Measurements from ENCODE around the gene ADAMTS8. TPM values are rescaled to one million over a fixed set of nuclear protein-coding genes. Genes with fewer than 3 reads are reported as not detected.
A peak's percentile ranks its signal among the peaks of the same experiment; 100 is the strongest.

ADAMTS8 gene
- total RNA-seq, 3 donors from 2014 or later, result 0.08 TPM; not detected in 2

GRCh38 chr11:130423541-130424142 lies 4.8 kb downstream of the ADAMTS8 start:
- Mint-ChIP-seq H3K36me3 (ENCODE audit: insufficient read depth) (no peaks in the 10 kb centered on the region), H3K27me3 (ENCODE audit: low read depth) (peaks cover 40% of the 10 kb centered on the region), H3K9me3 (no peaks in the 10 kb centered on the region), H3K4me1 (ENCODE audit: low read depth) (peaks cover 7% of the 10 kb centered on the region), H3K4me3 (no peak overlapping the region)
- DNase-seq (no peak), ATAC-seq (no peak)

GRCh38 chr11:130422251-130422995 lies 6.0 kb downstream of the ADAMTS8 start:
- no peak for ATAC-seq
- H3K36me3 Mint-ChIP-seq (ENCODE audit: insufficient read depth), result no peaks in the 10 kb centered on the region
- peaks cover 41% of the 10 kb centered on the region for H3K27me3 Mint-ChIP-seq (ENCODE audit: low read depth)
- no peaks in the 10 kb centered on the region for H3K9me3 Mint-ChIP-seq
- peaks cover 5% of the 10 kb centered on the region for H3K4me1 Mint-ChIP-seq (ENCODE audit: low read depth)
- no peak overlapping the region for H3K4me3 Mint-ChIP-seq
- no peak for DNase-seq

- Mint-ChIP-seq H3K4me1 (ENCODE audit: low read depth) (no peaks in the 10 kb centered on the region), H3K36me3 (ENCODE audit: insufficient read depth) (no peaks in the 10 kb centered on the region), H3K4me3 (no peak overlapping the region), H3K9me3 (no peaks in the 10 kb centered on the region), H3K27me3 (ENCODE audit: low read depth) (peaks cover 35% of the 10 kb centered on the region)
- no peak for DNase-seq
- no peak for ATAC-seq
Measured at GRCh38 chr11:130421697-130422096, 6.7 kb downstream of the ADAMTS8 start.

GRCh38 chr11:130421199-130421585 lies 7.2 kb downstream of the ADAMTS8 start:
- no peak for DNase-seq
- H3K4me3 Mint-ChIP-seq, result no peak overlapping the region
- ATAC-seq, result no peak
- H3K4me1 Mint-ChIP-seq (ENCODE audit: low read depth), result no peaks in the 10 kb centered on the region
- no peaks in the 10 kb centered on the region for H3K36me3 Mint-ChIP-seq (ENCODE audit: insufficient read depth)
- peaks cover 33% of the 10 kb centered on the region for H3K27me3 Mint-ChIP-seq (ENCODE audit: low read depth)
- no peaks in the 10 kb centered on the region for H3K9me3 Mint-ChIP-seq

- H3K9me3 Mint-ChIP-seq, result no peaks in the 10 kb centered on the region
- H3K4me3 Mint-ChIP-seq, result no peak overlapping the region
- ATAC-seq (no peak), DNase-seq (no peak)
- H3K4me1 Mint-ChIP-seq (ENCODE audit: low read depth), result no peaks in the 10 kb centered on the region
- H3K36me3 Mint-ChIP-seq (ENCODE audit: insufficient read depth), result no peaks in the 10 kb centered on the region
- peaks cover 30% of the 10 kb centered on the region for H3K27me3 Mint-ChIP-seq (ENCODE audit: low read depth)
Measured at GRCh38 chr11:130420478-130421198, 7.8 kb downstream of the ADAMTS8 start.

- Mint-ChIP-seq H3K27me3 (ENCODE audit: low read depth) (peaks cover 21% of the 10 kb centered on the region), H3K36me3 (ENCODE audit: insufficient read depth) (no peaks in the 10 kb centered on the region), H3K4me3 (no peak overlapping the region), H3K9me3 (no peaks in the 10 kb centered on the region), H3K4me1 (ENCODE audit: low read depth) (no peaks in the 10 kb centered on the region)
- ATAC-seq (no peak), DNase-seq (no peak)
Measured at GRCh38 chr11:130418756-130419155, 9.7 kb downstream of the ADAMTS8 start.

- DNase-seq (no peak), ATAC-seq (no peak)
- peaks cover 21% of the 10 kb centered on the region for H3K27me3 Mint-ChIP-seq (ENCODE audit: low read depth)
- H3K36me3 Mint-ChIP-seq (ENCODE audit: insufficient read depth), result no peaks in the 10 kb centered on the region
- no peaks in the 10 kb centered on the region for H3K9me3 Mint-ChIP-seq
- H3K4me1 Mint-ChIP-seq (ENCODE audit: low read depth), result no peaks in the 10 kb centered on the region
- H3K4me3 Mint-ChIP-seq, result no peak overlapping the region
Measured at GRCh38 chr11:130418210-130418609, 10.2 kb downstream of the ADAMTS8 start.

GRCh38 chr11:130416906-130417305 lies 11.5 kb downstream of the ADAMTS8 start:
- DNase-seq (no peak), ATAC-seq (no peak)
- Mint-ChIP-seq H3K4me1 (ENCODE audit: low read depth) (no peaks in the 10 kb centered on the region), H3K27me3 (ENCODE audit: low read depth) (peaks cover 18% of the 10 kb centered on the region), H3K9me3 (no peaks in the 10 kb centered on the region), H3K36me3 (ENCODE audit: insufficient read depth) (no peaks in the 10 kb centered on the region), H3K4me3 (no peak overlapping the region)

GRCh38 chr11:130416530-130416882 lies 11.9 kb downstream of the ADAMTS8 start:
- Mint-ChIP-seq H3K4me1 (ENCODE audit: low read depth) (no peaks in the 10 kb centered on the region), H3K4me3 (no peak overlapping the region), H3K9me3 (no peaks in the 10 kb centered on the region), H3K27me3 (ENCODE audit: low read depth) (peaks cover 18% of the 10 kb centered on the region), H3K36me3 (ENCODE audit: insufficient read depth) (no peaks in the 10 kb centered on the region)
- no peak for ATAC-seq
- no peak for DNase-seq

- H3K36me3 Mint-ChIP-seq (ENCODE audit: insufficient read depth), result no peaks in the 10 kb centered on the region
- ATAC-seq, result no peak
- H3K4me1 Mint-ChIP-seq (ENCODE audit: low read depth), result no peaks in the 10 kb centered on the region
- H3K9me3 Mint-ChIP-seq, result no peaks in the 10 kb centered on the region
- H3K27me3 Mint-ChIP-seq (ENCODE audit: low read depth), result peaks cover 15% of the 10 kb centered on the region
- no peak overlapping the region for H3K4me3 Mint-ChIP-seq
- no peak for DNase-seq
Measured at GRCh38 chr11:130415731-130416529, 12.5 kb downstream of the ADAMTS8 start.

GRCh38 chr11:130414107-130415080 lies 14.0 kb downstream of the ADAMTS8 start:
- Mint-ChIP-seq H3K27me3 (ENCODE audit: low read depth) (peaks cover 19% of the 10 kb centered on the region), H3K36me3 (ENCODE audit: insufficient read depth) (no peaks in the 10 kb centered on the region), H3K4me3 (no peak overlapping the region), H3K9me3 (no peaks in the 10 kb centered on the region), H3K4me1 (ENCODE audit: low read depth) (no peaks in the 10 kb centered on the region)
- no peak for ATAC-seq
- DNase-seq, result no peak

GRCh38 chr11:130413405-130414106 lies 14.9 kb downstream of the ADAMTS8 start:
- ATAC-seq (peak; percentile 28 to 46), DNase-seq (no peak)
- H3K4me3 Mint-ChIP-seq, result no peak overlapping the region
- no peaks in the 10 kb centered on the region for H3K4me1 Mint-ChIP-seq (ENCODE audit: low read depth)
- H3K27me3 Mint-ChIP-seq (ENCODE audit: low read depth), result peaks cover 17% of the 10 kb centered on the region
- H3K36me3 Mint-ChIP-seq (ENCODE audit: insufficient read depth), result no peaks in the 10 kb centered on the region
- H3K9me3 Mint-ChIP-seq, result no peaks in the 10 kb centered on the region

GRCh38 chr11:130411223-130411622 lies 17.2 kb downstream of the ADAMTS8 start:
- ATAC-seq (no peak), DNase-seq (no peak)
- Mint-ChIP-seq H3K36me3 (ENCODE audit: insufficient read depth) (no peaks in the 10 kb centered on the region), H3K4me1 (ENCODE audit: low read depth) (no peaks in the 10 kb centered on the region), H3K27me3 (ENCODE audit: low read depth) (peaks cover 11% of the 10 kb centered on the region), H3K9me3 (no peaks in the 10 kb centered on the region), H3K4me3 (no peak overlapping the region)
